Measurements from ENCODE around the gene CCDC85A.

The CCDC85A gene

DNA sequence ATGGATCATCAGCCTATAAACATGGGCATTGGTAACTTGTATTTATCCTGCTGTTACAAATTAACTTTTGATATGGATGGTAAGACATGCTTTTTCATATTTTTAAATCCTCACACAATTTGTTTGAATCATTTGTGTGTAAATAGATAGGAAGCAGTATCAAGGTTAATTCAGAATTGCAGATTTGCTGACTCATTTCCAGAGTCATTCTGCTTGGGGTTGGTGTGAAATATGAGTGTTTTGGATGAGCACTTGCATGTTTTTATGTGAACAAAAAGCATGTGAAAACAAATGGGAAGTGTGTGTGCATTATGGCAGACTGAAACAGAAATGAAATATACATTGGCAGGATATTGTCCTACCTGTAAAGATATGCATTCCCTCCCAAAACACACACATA lies 11.8 kb downstream of the CCDC85A start:
- DNase-seq = no peak

- no peak for DNase-seq
These were observed 14.0 kb downstream of the CCDC85A start for GRCh38 chr2:56197816-56198215.

- no peak for DNase-seq
These were observed 15.1 kb downstream of the CCDC85A start for GRCh38 chr2:56198936-56199335.

DNA sequence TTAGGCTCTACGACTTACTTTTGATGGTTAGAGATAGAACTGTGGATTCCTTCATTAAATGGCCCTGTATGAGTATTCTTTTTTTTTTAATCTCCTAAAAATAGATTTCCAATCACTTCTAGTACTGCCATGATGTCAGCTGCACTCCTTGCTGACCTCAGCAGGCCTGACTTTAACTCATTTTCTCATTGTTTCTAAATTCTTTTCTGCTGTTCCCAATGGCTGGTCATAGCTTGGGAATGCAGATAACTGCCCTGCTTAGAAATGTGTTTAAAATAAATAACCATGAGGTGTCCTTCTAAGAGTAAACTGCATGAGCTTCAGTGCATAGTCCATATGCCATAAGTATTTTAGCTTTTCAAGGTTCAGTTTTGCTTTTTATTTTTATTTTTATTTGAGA lies 15.7 kb downstream of the CCDC85A start:
- no peak for DNase-seq

- DNase-seq = no peak
These were observed 18.8 kb downstream of the CCDC85A start for GRCh38 chr2:56202381-56203121.

DNA sequence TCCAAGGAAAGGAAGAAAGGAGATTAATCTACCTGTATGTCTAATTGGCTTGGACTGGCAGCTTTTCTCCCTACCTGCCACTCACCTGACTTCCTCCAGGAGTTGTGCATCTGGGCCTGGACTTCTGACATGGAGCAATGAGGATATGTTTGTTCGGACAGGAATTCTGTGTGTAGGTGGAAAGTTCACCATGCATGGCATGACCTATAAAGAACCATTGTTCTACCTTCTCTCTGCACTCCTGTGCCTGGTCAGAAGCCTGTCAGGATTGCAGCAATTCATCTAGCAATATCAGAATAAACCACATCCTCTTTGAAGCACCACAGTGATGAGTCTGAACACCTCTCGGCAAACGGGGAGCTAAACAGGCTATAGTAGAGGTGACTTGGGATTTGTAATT lies 20.8 kb downstream of the CCDC85A start:
- no peak for DNase-seq

GRCh38 chr2:56206250-56206649 lies 22.5 kb downstream of the CCDC85A start:
- DNase-seq = no peak

GRCh38 chr2:56207760-56208159 lies 24.0 kb downstream of the CCDC85A start:
- no peak for DNase-seq

GRCh38 chr2:56208380-56208779 lies 24.6 kb downstream of the CCDC85A start:
- DNase-seq = no peak

- no peak for DNase-seq
These were observed 25.9 kb downstream of the CCDC85A start for GRCh38 chr2:56209701-56210100.

DNA sequence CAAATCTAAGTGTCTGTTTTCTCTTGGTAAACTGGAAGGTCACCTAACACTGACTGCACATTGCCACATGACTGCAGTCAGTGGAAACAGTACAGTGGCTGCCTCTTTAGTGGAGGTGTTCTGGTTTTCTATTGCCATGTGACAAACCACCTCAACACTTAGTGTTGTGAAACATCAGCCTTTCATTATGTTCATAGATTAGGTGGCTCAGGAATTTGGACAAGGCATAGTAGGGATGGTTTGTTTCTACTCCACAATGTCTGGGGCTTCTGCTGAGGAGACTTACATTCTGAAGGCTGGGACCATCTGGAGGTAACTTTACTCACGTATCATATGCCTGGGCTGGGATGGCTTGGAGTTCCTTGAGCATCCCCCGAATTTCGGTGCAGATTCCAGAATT lies 26.5 kb downstream of the CCDC85A start:
- DNase-seq = no peak

GRCh38 chr2:56211048-56211447 lies 27.3 kb downstream of the CCDC85A start:
- DNase-seq = no peak

- DNase-seq = no peak
These were observed 32.1 kb downstream of the CCDC85A start for GRCh38 chr2:56215911-56216310.

GRCh38 chr2:56217106-56217505 lies 33.3 kb downstream of the CCDC85A start:
- no peak for DNase-seq

GRCh38 chr2:56222481-56222880 lies 38.7 kb downstream of the CCDC85A start:
- no peak for DNase-seq

DNA sequence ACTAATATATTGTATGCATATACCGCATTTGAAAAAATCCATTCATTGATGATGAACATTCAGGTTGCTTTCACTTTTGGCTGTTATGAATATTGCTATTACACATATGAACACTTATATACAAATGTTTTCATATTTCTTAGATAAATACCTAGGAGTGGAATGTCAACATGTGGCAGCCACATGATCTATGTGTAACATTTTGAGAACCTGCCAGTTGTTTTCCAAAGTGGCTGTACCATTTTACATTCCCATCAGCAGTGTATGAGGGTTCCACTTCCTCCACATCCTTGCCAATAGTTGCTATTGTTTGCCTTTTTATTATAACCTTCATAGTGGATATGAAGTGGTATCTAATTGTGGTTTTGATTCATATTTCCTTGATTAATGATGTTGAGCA lies 40.5 kb downstream of the CCDC85A start:
- DNase-seq = peak; percentile 51

GRCh38 chr2:56227811-56228210 lies 44.0 kb downstream of the CCDC85A start:
- DNase-seq = no peak

GRCh38 chr2:56229397-56230060 lies 45.7 kb downstream of the CCDC85A start:
- no peak for DNase-seq

- DNase-seq = no peak
These were observed 46.4 kb downstream of the CCDC85A start for GRCh38 chr2:56230156-56230555.

- DNase-seq = no peak
These were observed 47.6 kb downstream of the CCDC85A start for GRCh38 chr2:56231361-56231760.

DNA sequence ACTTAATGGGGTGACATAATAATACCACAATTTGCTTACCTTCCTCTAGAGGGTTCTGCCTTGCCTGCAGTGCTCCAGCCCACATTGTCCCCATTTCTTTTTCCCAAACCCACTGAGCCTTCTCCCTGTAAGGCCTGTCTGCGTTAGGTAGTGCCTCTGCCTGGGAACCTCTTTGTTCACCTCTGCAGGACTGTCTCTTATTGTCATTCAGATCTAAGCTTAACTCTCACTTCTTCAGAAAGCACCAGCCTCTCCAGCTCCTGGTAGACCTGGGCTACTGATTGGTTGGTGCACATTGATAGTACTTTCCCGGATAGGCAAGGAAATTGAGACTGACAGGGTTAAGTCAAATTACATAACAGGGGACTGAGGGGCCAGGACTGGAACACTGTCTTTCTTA lies 49.1 kb downstream of the CCDC85A start:
- no peak for DNase-seq

DNA sequence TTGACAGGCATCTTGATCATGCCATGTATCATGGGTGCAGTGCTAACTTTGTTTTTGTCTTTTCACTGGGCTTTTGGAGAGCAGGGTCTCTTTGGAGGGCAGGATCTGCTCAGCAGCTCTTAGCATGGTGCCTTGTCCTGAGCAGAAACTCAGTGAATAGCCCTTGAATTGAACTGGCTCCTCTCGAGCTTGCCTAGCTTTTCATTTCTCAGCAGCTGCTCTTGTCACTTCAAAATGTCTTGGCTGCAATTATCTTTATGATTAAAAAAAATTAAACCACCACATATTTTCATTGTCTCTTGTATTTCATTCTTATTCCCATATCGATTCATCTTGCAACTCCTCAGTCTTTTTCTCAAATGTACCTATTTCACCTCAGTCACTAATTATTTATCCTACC lies 50.5 kb downstream of the CCDC85A start:
- DNase-seq = no peak

- DNase-seq = no peak
These were observed 55.2 kb downstream of the CCDC85A start for GRCh38 chr2:56239030-56239429.

DNA sequence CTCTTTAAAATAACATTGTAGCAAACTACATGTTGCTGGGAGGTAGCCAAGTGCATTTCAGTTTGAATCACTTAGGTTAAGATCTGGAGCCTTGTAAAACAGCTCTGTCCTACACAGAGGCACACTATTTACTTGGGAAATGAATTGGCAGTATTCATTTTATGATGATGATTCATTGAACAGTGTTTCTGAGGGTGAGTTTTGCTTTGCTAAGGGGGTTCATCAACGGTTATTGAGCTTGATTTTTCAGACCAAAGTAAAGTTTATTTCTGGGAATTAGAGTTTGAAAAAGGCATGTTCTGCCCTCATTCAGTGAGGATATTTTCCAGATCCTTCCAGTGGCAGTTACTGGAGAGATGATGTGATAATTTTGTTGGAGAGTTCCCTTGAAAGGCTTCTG lies 55.6 kb downstream of the CCDC85A start:
- DNase-seq = peak; percentile 32

- no peak for DNase-seq
These were observed 56.4 kb downstream of the CCDC85A start for GRCh38 chr2:56240210-56240609.
